ENCODE measurements around the gene MYO3B. TPM values are rescaled to one million over a fixed set of nuclear protein-coding genes. Genes with fewer than 3 reads are reported as not detected.
"Not testable (repeated sequence)": the region's sequence is repeated elsewhere in the genome, so short reads cannot be mapped to it uniquely, and the experiment has no call there.

The MYO3B gene
- total RNA-seq, 1 experiment from 2014 or later = 0.52 TPM

- intact Hi-C loops (cut with micrococcal nuclease; ENCODE audit: unreplicated experiment) = no loop called here
- Histone ChIP-seq H3K4me1 (ENCODE audit: insufficient read depth, low read length, poor library complexity, severe bottlenecking) (no peaks in the 10 kb centered on the region), H3K36me3 (ENCODE audit: insufficient read depth, low read length, poor library complexity, severe bottlenecking) (no peaks in the 10 kb centered on the region), H3K27me3 (replicated peaks; ENCODE audit: insufficient read depth, low read depth, low read length, poor library complexity) (no peaks in the 10 kb centered on the region), H3K9me3 (ENCODE audit: low read depth, low read length, poor library complexity, severe bottlenecking) (peaks cover 10% of the 10 kb centered on the region), H3K4me3 (ENCODE audit: low read depth, low read length, poor library complexity, severe bottlenecking) (no peak overlapping the region), H3K27ac (ENCODE audit: low read depth, low read length, poor library complexity, severe bottlenecking) (no peak overlapping the region)
- BruUV-seq (replicated peaks) = no TSS peak
- ChIA-PET CTCF (no interaction called here), POLR2A (ENCODE audit: low non-redundant PET) (no interaction called here)
- TF ChIP-seq EZH2 (IDR thresholded peaks at IDR 0.05; ENCODE audit: borderline replicate concordance, low read depth, low read length, poor library complexity, severe bottlenecking) = no peak
- no peak for TF ChIP-seq CTCF (conservative IDR thresholded peaks at IDR 0.05; ENCODE audit: low read depth, low read length)
- DNase-seq (ENCODE audit: low spot score) = no peak
Measured at GRCh38 chr2:170212625-170213280, 34.8 kb downstream of the MYO3B start.

- BruUV-seq (replicated peaks); DNase-seq (ENCODE audit: low spot score); intact Hi-C loops (cut with micrococcal nuclease; ENCODE audit: unreplicated experiment); H3K27me3 ChIP-seq (replicated peaks; ENCODE audit: insufficient read depth, low read depth, low read length, poor library complexity); CTCF ChIA-PET; H3K4me3 ChIP-seq (ENCODE audit: low read depth, low read length, poor library complexity, severe bottlenecking); H3K27ac ChIP-seq (ENCODE audit: low read depth, low read length, poor library complexity, severe bottlenecking); H3K4me1 ChIP-seq (ENCODE audit: insufficient read depth, low read length, poor library complexity, severe bottlenecking); H3K36me3 ChIP-seq (ENCODE audit: insufficient read depth, low read length, poor library complexity, severe bottlenecking); POLR2A ChIA-PET (ENCODE audit: low non-redundant PET): not testable (repeated sequence)
- H3K9me3 ChIP-seq (ENCODE audit: low read depth, low read length, poor library complexity, severe bottlenecking) = peaks cover 10% of the 10 kb centered on the region
Measured at GRCh38 chr2:170213281-170213625, 35.3 kb downstream of the MYO3B start.

- ChIA-PET POLR2A (ENCODE audit: low non-redundant PET) (no interaction called here), CTCF (no interaction called here)
- TF ChIP-seq EZH2 (IDR thresholded peaks at IDR 0.05; ENCODE audit: borderline replicate concordance, low read depth, low read length, poor library complexity, severe bottlenecking) (no peak), CTCF (conservative IDR thresholded peaks at IDR 0.05; ENCODE audit: low read depth, low read length) (no peak)
- Histone ChIP-seq H3K27me3 (replicated peaks; ENCODE audit: insufficient read depth, low read depth, low read length, poor library complexity) (no peaks in the 10 kb centered on the region), H3K9me3 (ENCODE audit: low read depth, low read length, poor library complexity, severe bottlenecking) (peaks cover 10% of the 10 kb centered on the region), H3K36me3 (ENCODE audit: insufficient read depth, low read length, poor library complexity, severe bottlenecking) (no peaks in the 10 kb centered on the region), H3K27ac (ENCODE audit: low read depth, low read length, poor library complexity, severe bottlenecking) (no peak overlapping the region), H3K4me3 (ENCODE audit: low read depth, low read length, poor library complexity, severe bottlenecking) (no peak overlapping the region), H3K4me1 (ENCODE audit: insufficient read depth, low read length, poor library complexity, severe bottlenecking) (no peaks in the 10 kb centered on the region)
- intact Hi-C loops (cut with micrococcal nuclease; ENCODE audit: unreplicated experiment) = no loop called here
- no peak for DNase-seq (ENCODE audit: low spot score)
- BruUV-seq (replicated peaks) = no TSS peak
Measured at GRCh38 chr2:170213651-170214050, 35.7 kb downstream of the MYO3B start.

GRCh38 chr2:170214309-170214948, 36.5 kb downstream of the MYO3B start:
- no peak overlapping the region for H3K27ac ChIP-seq (ENCODE audit: low read depth, low read length, poor library complexity, severe bottlenecking)

More at GRCh38 chr2:170214309-170214948, 36.5 kb downstream of the MYO3B start:
- POLR2A ChIA-PET (ENCODE audit: low non-redundant PET) = no interaction called here
- H3K4me3 ChIP-seq (ENCODE audit: low read depth, low read length, poor library complexity, severe bottlenecking) = no peak overlapping the region
- no peak for DNase-seq (ENCODE audit: low spot score)
- H3K9me3 ChIP-seq (ENCODE audit: low read depth, low read length, poor library complexity, severe bottlenecking) = peaks cover 10% of the 10 kb centered on the region
- no peaks in the 10 kb centered on the region for H3K4me1 ChIP-seq (ENCODE audit: insufficient read depth, low read length, poor library complexity, severe bottlenecking)
- CTCF ChIA-PET = no interaction called here
- BruUV-seq (replicated peaks) = no TSS peak
- intact Hi-C loops (cut with micrococcal nuclease; ENCODE audit: unreplicated experiment) = no loop called here
- no peaks in the 10 kb centered on the region for H3K27me3 ChIP-seq (replicated peaks; ENCODE audit: insufficient read depth, low read depth, low read length, poor library complexity)
- TF ChIP-seq CTCF (conservative IDR thresholded peaks at IDR 0.05; ENCODE audit: low read depth, low read length) (no peak), EZH2 (IDR thresholded peaks at IDR 0.05; ENCODE audit: borderline replicate concordance, low read depth, low read length, poor library complexity, severe bottlenecking) (no peak)
- no peaks in the 10 kb centered on the region for H3K36me3 ChIP-seq (ENCODE audit: insufficient read depth, low read length, poor library complexity, severe bottlenecking)
